Measurements from ENCODE around the gene MROH7. TPM values are rescaled to one million over a fixed set of nuclear protein-coding genes. Genes with fewer than 3 reads are reported as not detected.

The MROH7 gene
- polyA plus RNA-seq, 3 donors, result 1.1 TPM; not detected in 2

- TF ChIP-seq CTCF (IDR thresholded peaks at IDR 0.05), result no peak
- H3K27ac Mint-ChIP-seq, result peak overlapping the region in 1 of 7 donors; percentile 28
- H3K4me1 Mint-ChIP-seq, result no peaks in the 10 kb centered on the region
- Histone ChIP-seq H3K27ac (ENCODE audit: low read depth in 1 of 2, low read length in 2 of 2) (no peak overlapping the region), H3K27me3 (ENCODE audit: control insufficient read depth in 2 of 2, insufficient read depth in 2 of 2, low read length in 2 of 2) (no peaks in the 10 kb centered on the region), H3K9me3 (replicated peaks in 1 of 2; ENCODE audit: control insufficient read depth in 1 of 2, insufficient read depth in 1 of 2, low read length in 2 of 2) (no peaks in the 10 kb centered on the region), H3K36me3 (replicated peaks in 1 of 2; ENCODE audit: control insufficient read depth in 1 of 2, insufficient read depth in 2 of 2, low read length in 2 of 2) (no peaks in the 10 kb centered on the region), H4K20me1 (ENCODE audit: insufficient read depth, low read length) (no peaks in the 10 kb centered on the region), H3K4me3 (replicated peaks in 1 of 3; ENCODE audit: low read depth in 2 of 3, low read length in 3 of 3) (no peak overlapping the region), H3K9ac (ENCODE audit: insufficient read depth, low read length, poor library complexity, severe bottlenecking) (no peak overlapping the region), H3K79me2 (ENCODE audit: insufficient read depth, low read length) (no peaks in the 10 kb centered on the region), H2AFZ (ENCODE audit: insufficient read depth, low read depth, low read length, poor library complexity, severe bottlenecking) (no peak overlapping the region), H3K4me2 (replicated peaks; ENCODE audit: extremely low read depth, low read length, poor library complexity, severe bottlenecking) (no peak overlapping the region), H3K4me1 (ENCODE audit: control insufficient read depth in 1 of 2, insufficient read depth in 2 of 2, low read length in 2 of 2) (no peaks in the 10 kb centered on the region)
- no peak overlapping the region for H3K4me3 Mint-ChIP-seq
- peaks cover 0 to 1% (median 0%) of the 10 kb centered on the region in 3 donors for H3K27me3 Mint-ChIP-seq (ENCODE audit: low read depth in 3 of 3)
- H3K9me3 Mint-ChIP-seq, result no peaks in the 10 kb centered on the region
- intact Hi-C loops (cut with micrococcal nuclease), result no loop called here
- 97% methylated on average over 9 of the region's 13 CpGs for WGBS (ENCODE audit: insufficient coverage)
- H3K36me3 Mint-ChIP-seq, result peaks cover 12 to 31% of the 10 kb centered on the region in 2 donors
- no peak for DNase-seq
These were observed 42.3 kb upstream of the MROH7 start for GRCh38 chr1:54599211-54599823.

GRCh38 chr1:54600947-54601721 is 40.5 kb upstream of the MROH7 start:
- Mint-ChIP-seq H3K4me3 (no peak overlapping the region), H3K9me3 (no peaks in the 10 kb centered on the region)

More at GRCh38 chr1:54600947-54601721, 40.5 kb upstream of the MROH7 start:
- H3K27ac Mint-ChIP-seq, result peak overlapping the region in 2 of 7 donors; percentile 3 to 16
- intact Hi-C loops (cut with micrococcal nuclease), result no loop called here
- H3K4me1 Mint-ChIP-seq, result peaks cover 2% of the 10 kb centered on the region
- Histone ChIP-seq H3K27me3 (ENCODE audit: control insufficient read depth in 2 of 2, insufficient read depth in 2 of 2, low read length in 2 of 2) (no peaks in the 10 kb centered on the region), H3K36me3 (replicated peaks in 1 of 2; ENCODE audit: control insufficient read depth in 1 of 2, insufficient read depth in 2 of 2, low read length in 2 of 2) (no peaks in the 10 kb centered on the region), H4K20me1 (ENCODE audit: insufficient read depth, low read length) (no peaks in the 10 kb centered on the region), H3K79me2 (ENCODE audit: insufficient read depth, low read length) (no peaks in the 10 kb centered on the region), H2AFZ (ENCODE audit: insufficient read depth, low read depth, low read length, poor library complexity, severe bottlenecking) (no peak overlapping the region), H3K4me3 (replicated peaks in 1 of 3; ENCODE audit: low read depth in 2 of 3, low read length in 3 of 3) (no peak overlapping the region), H3K9me3 (replicated peaks in 1 of 2; ENCODE audit: control insufficient read depth in 1 of 2, insufficient read depth in 1 of 2, low read length in 2 of 2) (no peaks in the 10 kb centered on the region), H3K4me2 (replicated peaks; ENCODE audit: extremely low read depth, low read length, poor library complexity, severe bottlenecking) (no peak overlapping the region), H3K4me1 (ENCODE audit: control insufficient read depth in 1 of 2, insufficient read depth in 2 of 2, low read length in 2 of 2) (no peaks in the 10 kb centered on the region), H3K27ac (ENCODE audit: low read depth in 1 of 2, low read length in 2 of 2) (no peak overlapping the region), H3K9ac (ENCODE audit: insufficient read depth, low read length, poor library complexity, severe bottlenecking) (no peak overlapping the region)
- no peak for TF ChIP-seq CTCF (IDR thresholded peaks at IDR 0.05)
- no peak for DNase-seq
- over 99% methylated on average over 18 of the region's 21 CpGs for WGBS (ENCODE audit: insufficient coverage)
- no peaks in the 10 kb centered on the region for H3K27me3 Mint-ChIP-seq (ENCODE audit: low read depth in 3 of 3)
- H3K36me3 Mint-ChIP-seq, result peaks cover 15 to 26% of the 10 kb centered on the region in 2 donors
